ENCODE results near the gene IL13RA1. TPM values are rescaled to one million over a fixed set of nuclear protein-coding genes. Genes with fewer than 3 reads are reported as not detected.
"Not testable (repeated sequence)": the region's sequence is repeated elsewhere in the genome, so short reads cannot be mapped to it uniquely, and the experiment has no call there.

IL13RA1 gene
- total RNA-seq, 1 donor from 2014 or later, result 41.1 TPM

GRCh38 chrX:118729042-118729652 lies 1.7 kb downstream of the IL13RA1 start:
- no peak overlapping the region for H2AFZ ChIP-seq (ENCODE audit: low read depth, low read length)
- H3K27ac ChIP-seq (ENCODE audit: low read depth, low read length), result no peak overlapping the region
- H3K36me3 ChIP-seq (ENCODE audit: insufficient read depth, low read length), result no peaks in the 10 kb centered on the region
- H3K9ac ChIP-seq (ENCODE audit: low read length), result no peak overlapping the region
- Mint-ChIP-seq H3K9me3 (ENCODE audit: unreplicated experiment) (no peaks in the 10 kb centered on the region), H3K36me3 (ENCODE audit: low read depth, unreplicated experiment) (no peaks in the 10 kb centered on the region), H3K4me3 (ENCODE audit: unreplicated experiment) (no peak overlapping the region), H3K27ac (ENCODE audit: unreplicated experiment) (no peak overlapping the region), H3K27me3 (ENCODE audit: low read depth, unreplicated experiment) (no peaks in the 10 kb centered on the region), H3K4me1 (ENCODE audit: low read depth, unreplicated experiment) (peaks cover 15% of the 10 kb centered on the region)
- no peaks in the 10 kb centered on the region for H4K20me1 ChIP-seq (ENCODE audit: insufficient read depth, low read length)
- DNase-seq (ENCODE audit: low read depth) (no peak), FAIRE-seq (no peak)
- TF ChIP-seq CTCF (IDR thresholded peaks at IDR 0.05; ENCODE audit: insufficient read depth, low read depth, low read length) (no peak), EZH2 (IDR thresholded peaks at IDR 0.05; ENCODE audit: insufficient read depth, low read length) (no peak)
- H3K9me3 ChIP-seq (ENCODE audit: insufficient read depth, low read depth, low read length), result no peaks in the 10 kb centered on the region
- peaks cover 19% of the 10 kb centered on the region for H3K4me1 ChIP-seq (ENCODE audit: insufficient read depth, low read length)
- H3K4me3 ChIP-seq (ENCODE audit: insufficient read depth, low read depth, low read length), result no peak overlapping the region
- peaks cover 11% of the 10 kb centered on the region for H3K79me2 ChIP-seq (ENCODE audit: insufficient read depth, low read length)
- H3K27me3 ChIP-seq (ENCODE audit: insufficient read depth, low read length), result no peaks in the 10 kb centered on the region
- peak overlapping the region; percentile 84 for H3K4me2 ChIP-seq (ENCODE audit: low read length)

GRCh38 chrX:118730500-118731247 lies 3.3 kb downstream of the IL13RA1 start:
- Mint-ChIP-seq H3K4me3 (ENCODE audit: unreplicated experiment) (no peak overlapping the region), H3K27ac (ENCODE audit: unreplicated experiment) (no peak overlapping the region), H3K4me1 (ENCODE audit: low read depth, unreplicated experiment) (peaks cover 12% of the 10 kb centered on the region), H3K9me3 (ENCODE audit: unreplicated experiment) (no peaks in the 10 kb centered on the region), H3K27me3 (ENCODE audit: low read depth, unreplicated experiment) (no peaks in the 10 kb centered on the region), H3K36me3 (ENCODE audit: low read depth, unreplicated experiment) (no peaks in the 10 kb centered on the region)
- H3K4me1 ChIP-seq (ENCODE audit: insufficient read depth, low read length), result peaks cover 19% of the 10 kb centered on the region
- H3K36me3 ChIP-seq (ENCODE audit: insufficient read depth, low read length), result no peaks in the 10 kb centered on the region
- H3K27ac ChIP-seq (ENCODE audit: low read depth, low read length), result peak overlapping the region; percentile 56
- no peaks in the 10 kb centered on the region for H3K9me3 ChIP-seq (ENCODE audit: insufficient read depth, low read depth, low read length)
- peaks cover 18% of the 10 kb centered on the region for H3K79me2 ChIP-seq (ENCODE audit: insufficient read depth, low read length)
- no peaks in the 10 kb centered on the region for H3K27me3 ChIP-seq (ENCODE audit: insufficient read depth, low read length)
- no peak overlapping the region for H3K4me3 ChIP-seq (ENCODE audit: insufficient read depth, low read depth, low read length)
- TF ChIP-seq EZH2 (IDR thresholded peaks at IDR 0.05; ENCODE audit: insufficient read depth, low read length), result no peak
- TF ChIP-seq CTCF (IDR thresholded peaks at IDR 0.05; ENCODE audit: insufficient read depth, low read depth, low read length), result no peak
- FAIRE-seq (peak; percentile 92), DNase-seq (ENCODE audit: low read depth) (peak; percentile 64)
- peak overlapping the region; percentile 34 for H2AFZ ChIP-seq (ENCODE audit: low read depth, low read length)
- H4K20me1 ChIP-seq (ENCODE audit: insufficient read depth, low read length), result no peaks in the 10 kb centered on the region
- peak overlapping the region; percentile 77 for H3K4me2 ChIP-seq (ENCODE audit: low read length)
- no peak overlapping the region for H3K9ac ChIP-seq (ENCODE audit: low read length)

DNA sequence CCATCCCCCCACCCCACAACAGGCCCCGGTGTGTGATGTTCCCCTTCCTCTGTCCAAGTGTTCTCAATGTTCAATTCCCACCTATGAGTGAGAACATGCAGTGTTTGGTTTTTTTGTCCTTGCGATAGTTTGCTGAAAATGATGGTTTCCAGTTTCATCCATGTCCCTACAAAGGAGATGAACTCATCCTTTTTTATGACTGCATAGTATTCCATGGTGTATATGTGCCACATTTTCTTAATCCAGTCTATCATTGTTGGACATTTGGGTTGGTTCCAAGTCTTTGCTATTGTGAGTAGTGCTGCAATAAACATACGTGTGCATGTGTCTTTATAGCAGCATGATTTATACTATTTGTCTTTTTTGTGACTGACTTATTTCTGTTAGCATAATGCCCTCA lies 5.1 kb downstream of the IL13RA1 start:
- H3K4me1 Mint-ChIP-seq (ENCODE audit: low read depth, unreplicated experiment), result peaks cover 12% of the 10 kb centered on the region
- not testable (repeated sequence) for H3K4me2 ChIP-seq (ENCODE audit: low read length); H3K36me3 Mint-ChIP-seq (ENCODE audit: low read depth, unreplicated experiment); H3K27ac ChIP-seq (ENCODE audit: low read depth, low read length); H3K27ac Mint-ChIP-seq (ENCODE audit: unreplicated experiment); H4K20me1 ChIP-seq (ENCODE audit: insufficient read depth, low read length); H2AFZ ChIP-seq (ENCODE audit: low read depth, low read length); H3K9me3 Mint-ChIP-seq (ENCODE audit: unreplicated experiment); DNase-seq (ENCODE audit: low read depth); H3K9me3 ChIP-seq (ENCODE audit: insufficient read depth, low read depth, low read length); H3K27me3 ChIP-seq (ENCODE audit: insufficient read depth, low read length); H3K27me3 Mint-ChIP-seq (ENCODE audit: low read depth, unreplicated experiment); H3K36me3 ChIP-seq (ENCODE audit: insufficient read depth, low read length); H3K4me3 ChIP-seq (ENCODE audit: insufficient read depth, low read depth, low read length); H3K9ac ChIP-seq (ENCODE audit: low read length); H3K4me3 Mint-ChIP-seq (ENCODE audit: unreplicated experiment)
- Histone ChIP-seq H3K4me1 (ENCODE audit: insufficient read depth, low read length) (peaks cover 12% of the 10 kb centered on the region), H3K79me2 (ENCODE audit: insufficient read depth, low read length) (peaks cover 25% of the 10 kb centered on the region)
- FAIRE-seq, result peak; percentile 67

All from astrocyte (in vitro differentiated cells and primary cell).